Panc1 (cell line): Measurements from ENCODE around the gene PMAIP1.

Experiments
- CTCF ChIP-seq: fragments of 450-650 bp; IDR thresholded peaks from 2 replicates; pipeline ENCODE4 v1.5.1; 2017; ENCODE audit warnings: mild to moderate bottlenecking
- SIN3A ChIP-seq: IDR thresholded peaks from 2 replicates; pipeline ENCODE4 v1.6.1; 2012; ENCODE audit warnings: low read depth, mild to moderate bottlenecking, low read length, moderate library complexity, borderline replicate concordance; ENCODE audit not compliant: insufficient read depth

- no peak for TF ChIP-seq CTCF
- no peak for TF ChIP-seq SIN3A
Measured at GRCh38 chr18:59939127-59939526, 39.3 kb downstream of the PMAIP1 start.
